GM21526 (cell line): ENCODE measurements around the gene STAMBP.

ENCODE experiments used
- ATAC-seq: cut with Tn5 transposase; IDR thresholded peaks from one replicate; pipeline ENCODE4 v1.9.1; 2021; ENCODE audit warnings: moderate library complexity; ENCODE audit not compliant: unreplicated experiment, low FRiP score

STAMBP gene

DNA sequence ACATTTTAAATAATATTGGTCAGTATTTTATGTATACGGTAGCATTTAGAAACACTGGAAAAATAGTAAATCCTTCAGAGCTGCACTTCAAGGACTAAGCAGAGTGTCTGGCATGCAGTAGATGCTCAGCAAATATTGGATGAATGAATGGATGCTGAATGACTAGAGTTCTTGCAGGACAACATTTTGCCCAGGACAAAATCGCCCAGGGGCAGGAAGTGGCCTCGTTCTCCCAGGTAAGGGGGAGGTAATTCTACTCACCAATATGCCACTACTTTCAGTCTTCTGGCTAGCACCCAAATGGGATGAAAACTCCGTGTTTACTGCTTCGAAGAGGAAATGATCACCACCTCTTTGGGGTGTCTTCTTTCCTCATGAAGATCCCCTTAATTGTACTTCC is 93.9 kb downstream of the STAMBP start:
- no peak for ATAC-seq
